ENCODE data around the gene NUP98. TPM values are rescaled to one million over a fixed set of nuclear protein-coding genes. Genes with fewer than 3 reads are reported as not detected.

Gene NUP98
- total and polyA plus RNA-seq, 2 donors (not counting 3 experiments of a cell fraction or from before 2014, with no cell fraction given) = 92.7 to 169 TPM

DNA sequence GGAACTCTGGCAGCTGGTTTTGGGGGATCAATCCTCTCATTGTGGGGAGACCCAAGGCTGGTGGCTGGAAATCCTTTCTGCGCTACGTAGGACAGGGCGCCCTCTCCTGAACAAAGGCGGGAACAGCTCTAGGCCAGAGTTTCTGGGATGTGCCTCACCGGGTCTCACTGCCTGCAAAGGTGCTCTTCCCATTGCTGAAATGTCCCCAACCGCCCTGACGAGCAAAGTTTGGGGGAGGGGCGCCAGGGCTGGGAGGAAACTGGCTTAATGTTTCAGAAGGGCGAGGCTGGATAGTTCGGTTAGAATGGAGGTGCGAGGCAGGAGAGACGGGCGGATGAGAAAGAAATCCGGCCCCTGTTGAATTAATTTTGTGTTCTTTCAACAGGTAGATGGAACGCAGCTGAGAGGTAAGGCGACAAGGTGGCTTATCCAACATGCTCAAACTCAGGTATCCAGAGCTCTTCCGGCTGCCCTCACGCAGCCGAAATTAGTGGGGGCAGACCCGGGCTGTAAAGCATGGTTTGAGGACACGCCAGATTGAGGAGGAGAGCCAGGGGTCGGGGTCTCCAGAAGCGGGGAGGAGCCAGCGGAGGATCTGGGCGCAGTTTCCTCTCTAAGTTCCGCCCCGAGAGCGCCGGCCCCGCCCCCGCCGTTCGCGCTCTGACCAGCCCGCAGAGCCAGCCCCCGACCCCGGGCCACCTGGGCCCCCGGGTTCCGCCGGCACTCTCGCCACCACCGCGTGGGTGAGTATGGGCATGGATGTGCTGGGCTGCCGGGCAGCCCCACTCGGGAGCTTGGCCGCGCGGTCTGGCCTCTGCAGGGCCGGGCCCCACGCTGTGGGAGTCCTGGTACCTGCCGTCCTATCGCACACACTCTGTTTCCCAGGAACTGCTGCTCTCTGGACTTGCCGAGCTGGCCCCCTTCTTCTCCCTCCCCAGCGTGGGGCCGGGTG lies 10.8 kb upstream of the NUP98 start, which contains the start of gene PGAP2:
TSS of gene PGAP2 (plus strand) at position 652 of the 952 bp plus-strand sequence. CDS start 2,700 bp downstream, outside the sequence.
- peak within 1 kb of the TSS; percentile 97 for H3K4me2 ChIP-seq (ENCODE audit: insufficient read depth, low read length)
- dilution Hi-C loops (cut with MboI; ENCODE audit: extremely low pct_ligation_motif_present, low sequenced_read_pairs) = no loop called here
- no peaks in the 10 kb centered on the region for H3K36me3 ChIP-seq (ENCODE audit: control insufficient read depth in 2 of 2, extremely low read depth in 1 of 2, insufficient read depth in 2 of 2, low read length in 2 of 2)
- FAIRE-seq = peak; percentile 48
- ChIA-PET CTCF (interaction anchor here (0.6 to 4.4 kb wide), 21 partner anchors 8 to 265 kb away, joined by 3 to 48 read pairs (median 9); partner anchors contain the start of genes NUP98, RHOG and STIM1), POLR2A (interaction anchor here (1.6 kb wide), 1 partner anchor 10 kb away, joined by 7 read pairs; the partner anchor contains the start of gene NUP98)
- H3K4me3 ChIP-seq (replicated peaks in 1 of 3; ENCODE audit: insufficient read depth in 1 of 3, low read depth in 1 of 3, low read length in 3 of 3) = peak within 1 kb of the TSS; percentile 62 to 93 (median 91)
- no peaks in the 10 kb centered on the region for H3K9me3 ChIP-seq (replicated peaks; ENCODE audit: control insufficient read depth, insufficient read depth, low read length)
- no TSS peak for BruUV-seq (replicated peaks)
- H3K9me1 ChIP-seq (replicated peaks; ENCODE audit: control insufficient read depth, extremely low read depth, insufficient read depth, low read length) = no peaks in the 10 kb centered on the region
- peaks cover 11% of the 10 kb centered on the region for H3K4me1 ChIP-seq (ENCODE audit: control insufficient read depth, extremely low read depth, insufficient read depth, low read length)
- peak; percentile 53 to 83 for TF ChIP-seq CTCF (IDR thresholded peaks at IDR 0.05; ENCODE audit: extremely low read depth in 1 of 2, insufficient read depth in 1 of 2, low read depth in 1 of 2, low read length in 2 of 2)
- TF ChIP-seq MYC (IDR thresholded peaks at IDR 0.05; ENCODE audit: low read depth, low read length) = no peak
- peak within 1 kb of the TSS; percentile 77 for H3K9ac ChIP-seq (replicated peaks; ENCODE audit: extremely low read depth, insufficient read depth, low read length)
- H3K27me3 ChIP-seq (ENCODE audit: control insufficient read depth in 2 of 2, insufficient read depth in 2 of 2, low read length in 2 of 2) = no peaks in the 10 kb centered on the region
- peak; percentile 57 for DNase-seq (ENCODE audit: low read depth, low spot score)
- H4K20me1 ChIP-seq (replicated peaks; ENCODE audit: control insufficient read depth, extremely low read depth, insufficient read depth, low read length) = no peaks in the 10 kb centered on the region
- intact Hi-C loops (cut with micrococcal nuclease) = loop anchor here (1.0 to 2.0 kb wide), 3 partner anchors 11 to 33 kb away; partner anchors contain the start of gene NUP98
- H3K79me2 ChIP-seq (ENCODE audit: control insufficient read depth, insufficient read depth, low read length) = no peaks in the 10 kb centered on the region
- H2AFZ ChIP-seq (ENCODE audit: low read depth, low read length) = peak within 1 kb of the TSS; percentile 99
- H3K27ac ChIP-seq (ENCODE audit: insufficient read depth, low read depth, low read length) = peak within 1 kb of the TSS; percentile 37

Data from endothelial cell of umbilical vein (primary cell).